SU-DHL-6 (cell line): Measurements from ENCODE around the gene TOM1L2.

Experiments used
- H2AFZ ChIP-seq: fragments of 200-600 bp; sonication (generic); 2 replicates; pipeline ENCODE4 v1.6.1; 2014; ENCODE audit warnings: low read depth, mild to moderate bottlenecking, moderate library complexity, mixed read lengths, antibody characterized with exemption, low read length; ENCODE audit not compliant: severe bottlenecking
- H3F3A ChIP-seq: fragments of 200-600 bp; shearing (Covaris generic); 2 replicates; pipeline ENCODE4 v1.6.0; 2016; ENCODE audit warnings: antibody characterized with exemption, mild to moderate bottlenecking; ENCODE audit not compliant: insufficient read depth
- H3K27ac ChIP-seq: fragments of 200-600 bp; sonication (generic); 2 replicates; pipeline ENCODE4 v1.5.1; 2016; ENCODE audit warnings: low read depth, mild to moderate bottlenecking, low read length, moderate library complexity, mixed read lengths
- H3K27me3 ChIP-seq: fragments of 200-600 bp; sonication (generic), shearing (Covaris generic); 2 replicates; pipeline ENCODE4 v1.6.0; 2014; ENCODE audit warnings: mild to moderate bottlenecking, low read length
- H3K36me3 ChIP-seq: fragments of 200-600 bp; sonication (generic); 2 replicates; pipeline ENCODE4 v1.6.1; 2014; ENCODE audit warnings: mild to moderate bottlenecking, low read length, mixed read lengths
- H3K4me2 ChIP-seq: fragments of 300-600, 200-600 bp; shearing (Covaris generic), sonication (generic); 2 replicates; pipeline ENCODE4 v1.6.0; 2014; ENCODE audit warnings: low read length, low read depth, mild to moderate bottlenecking; ENCODE audit not compliant: poor library complexity, severe bottlenecking
- H3K4me3 ChIP-seq: fragments of 200-600 bp; sonication (generic); 2 replicates; pipeline ENCODE4 v1.5.1; 2014; ENCODE audit warnings: antibody characterized with exemption, low read length, mild to moderate bottlenecking, mixed read lengths; ENCODE audit not compliant: insufficient read depth, poor library complexity, severe bottlenecking
- H3K79me2 ChIP-seq: fragments of 200-600 bp; sonication (generic); 2 replicates; pipeline ENCODE4 v1.6.1; 2014; ENCODE audit warnings: mild to moderate bottlenecking, low read length, moderate library complexity; ENCODE audit not compliant: insufficient read depth
- H3K9ac ChIP-seq: fragments of 200-600 bp; sonication (generic); 2 replicates; pipeline ENCODE4 v1.7.0; 2014; ENCODE audit warnings: mild to moderate bottlenecking, low read length
- H3K9me2 ChIP-seq: fragments of 200-600 bp; sonication (generic); replicated peaks from 2 replicates; pipeline ENCODE4 v1.6.1; 2014; ENCODE audit warnings: low read length; ENCODE audit not compliant: insufficient read depth
- H3K9me3 ChIP-seq: fragments of 200-600 bp; sonication (generic); 2 replicates; pipeline ENCODE4 v1.6.1; 2014; ENCODE audit warnings: low read length, mixed read lengths; ENCODE audit not compliant: insufficient read depth
- H4K20me1 ChIP-seq: fragments of 200-600 bp; sonication (generic); 2 replicates; pipeline ENCODE4 v1.6.1; 2014; ENCODE audit warnings: low read depth, mild to moderate bottlenecking, antibody characterized with exemption, low read length, moderate library complexity, mixed read lengths
- EZH2phosphoT487 ChIP-seq: fragments of 200-600 bp; sonication (generic), shearing (Covaris generic); conservative IDR thresholded peaks from 2 replicates; pipeline ENCODE4 v1.6.1; 2018; ENCODE audit warnings: mild to moderate bottlenecking, antibody characterized with exemption, low read length, moderate library complexity, mixed read lengths
- TF ChIP-seq, protein P1 (sequence below): fragments of 200-600 bp; sonication (generic); IDR thresholded peaks from one replicate; pipeline ENCODE4 v1.5.1; 2017; ENCODE audit warnings: antibody characterized with exemption, mild to moderate bottlenecking, low read length, moderate library complexity; ENCODE audit not compliant: insufficient read depth, poor library complexity, severe bottlenecking

Gene TOM1L2

GRCh38 chr17:17823433-17824118 lies 148.6 kb downstream of the TOM1L2 start:
- Histone ChIP-seq H3K79me2 (peaks cover 29% of the 10 kb centered on the region), H3K9ac (peak overlapping the region; percentile 68), H3K9me2 (no peaks in the 10 kb centered on the region), H4K20me1 (no peaks in the 10 kb centered on the region), H3K27me3 (no peaks in the 10 kb centered on the region), H3F3A (peaks cover 4% of the 10 kb centered on the region; the same call in 1 of the 2 replicates), H3K9me3 (no peaks in the 10 kb centered on the region), H3K4me3 (peak overlapping the region; percentile 68), H3K27ac (peak overlapping the region; percentile 81), H3K4me2 (peak overlapping the region; percentile 97), H3K36me3 (no peaks in the 10 kb centered on the region), H2AFZ (no peak overlapping the region)
- no peak for TF ChIP-seq EZH2phosphoT487
- TF ChIP-seq, protein P1, sequence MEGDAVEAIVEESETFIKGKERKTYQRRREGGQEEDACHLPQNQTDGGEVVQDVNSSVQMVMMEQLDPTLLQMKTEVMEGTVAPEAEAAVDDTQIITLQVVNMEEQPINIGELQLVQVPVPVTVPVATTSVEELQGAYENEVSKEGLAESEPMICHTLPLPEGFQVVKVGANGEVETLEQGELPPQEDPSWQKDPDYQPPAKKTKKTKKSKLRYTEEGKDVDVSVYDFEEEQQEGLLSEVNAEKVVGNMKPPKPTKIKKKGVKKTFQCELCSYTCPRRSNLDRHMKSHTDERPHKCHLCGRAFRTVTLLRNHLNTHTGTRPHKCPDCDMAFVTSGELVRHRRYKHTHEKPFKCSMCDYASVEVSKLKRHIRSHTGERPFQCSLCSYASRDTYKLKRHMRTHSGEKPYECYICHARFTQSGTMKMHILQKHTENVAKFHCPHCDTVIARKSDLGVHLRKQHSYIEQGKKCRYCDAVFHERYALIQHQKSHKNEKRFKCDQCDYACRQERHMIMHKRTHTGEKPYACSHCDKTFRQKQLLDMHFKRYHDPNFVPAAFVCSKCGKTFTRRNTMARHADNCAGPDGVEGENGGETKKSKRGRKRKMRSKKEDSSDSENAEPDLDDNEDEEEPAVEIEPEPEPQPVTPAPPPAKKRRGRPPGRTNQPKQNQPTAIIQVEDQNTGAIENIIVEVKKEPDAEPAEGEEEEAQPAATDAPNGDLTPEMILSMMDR: no peak

DNA sequence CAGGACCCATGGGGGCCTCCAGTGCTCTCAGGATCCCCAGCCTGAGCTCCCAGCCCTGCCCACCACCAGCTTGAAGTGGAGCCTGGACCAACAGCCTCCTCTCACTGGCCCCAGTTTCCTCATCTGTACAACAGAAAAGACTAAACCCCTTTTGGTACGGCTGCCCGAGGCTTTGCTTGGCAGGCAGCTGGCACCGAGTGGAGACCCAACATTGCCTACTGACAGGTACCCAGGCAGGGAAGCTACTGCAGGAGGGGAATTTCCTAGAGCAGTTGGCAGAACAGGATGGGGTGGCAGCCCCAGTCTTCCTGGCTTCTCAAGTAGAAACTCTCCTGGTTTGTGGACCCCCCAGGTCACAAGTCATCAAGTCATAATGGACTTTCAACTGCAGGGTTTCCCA lies 149.6 kb downstream of the TOM1L2 start:
- H4K20me1 ChIP-seq: no peaks in the 10 kb centered on the region
- no peaks in the 10 kb centered on the region for H3K36me3 ChIP-seq
- H3K79me2 ChIP-seq: peaks cover 29% of the 10 kb centered on the region
- H3F3A ChIP-seq: peaks cover 4% of the 10 kb centered on the region; the same call in 1 of the 2 replicates
- no peaks in the 10 kb centered on the region for H3K9me3 ChIP-seq
- peak overlapping the region; percentile 68 for H3K4me3 ChIP-seq
- peak overlapping the region; percentile 97 for H3K4me2 ChIP-seq
- H3K9ac ChIP-seq: peak overlapping the region; percentile 68
- H3K27ac ChIP-seq: peak overlapping the region; percentile 53
- H3K9me2 ChIP-seq: no peaks in the 10 kb centered on the region
- no peak overlapping the region for H2AFZ ChIP-seq
- TF ChIP-seq, protein P1: no peak
- TF ChIP-seq EZH2phosphoT487: no peak
- H3K27me3 ChIP-seq: no peaks in the 10 kb centered on the region

- no peak overlapping the region for H3K4me3 ChIP-seq
- peaks cover 4% of the 10 kb centered on the region; the same call in 1 of the 2 replicates for H3F3A ChIP-seq
- peak overlapping the region; percentile 68 for H3K9ac ChIP-seq
- H3K36me3 ChIP-seq: no peaks in the 10 kb centered on the region
- no peaks in the 10 kb centered on the region for H3K9me2 ChIP-seq
- H4K20me1 ChIP-seq: no peaks in the 10 kb centered on the region
- TF ChIP-seq EZH2phosphoT487: no peak
- TF ChIP-seq, protein P1: no peak
- no peaks in the 10 kb centered on the region for H3K27me3 ChIP-seq
- H3K4me2 ChIP-seq: peak overlapping the region; percentile 97
- peak overlapping the region; percentile 53 for H3K27ac ChIP-seq
- no peak overlapping the region for H2AFZ ChIP-seq
- no peaks in the 10 kb centered on the region for H3K9me3 ChIP-seq
- peaks cover 29% of the 10 kb centered on the region for H3K79me2 ChIP-seq
Measured at GRCh38 chr17:17822189-17822588, 150.0 kb downstream of the TOM1L2 start.
